HepG2 (cell line): ENCODE data around the gene KCNAB1. TPM values are rescaled to one million over a fixed set of nuclear protein-coding genes. Genes with fewer than 3 reads are reported as not detected.

Experiments used
- ATAC-seq: fragments of 200-7000 bp; cut with Tn5 transposase; 3 replicates; pipeline ENCODE4 v1.9.1; 2020; ENCODE audit warnings: mild to moderate bottlenecking, moderate library complexity
- BruUV-seq: library from RNA; stranded (reverse); fragments of 400-500 nt; replicated peaks from 2 replicates; lab custom pipeline; 2021; lab: Mats Ljungman, UMichigan
- CTCF ChIA-PET: fragments of 300-600 bp; formaldehyde crosslinking; extraction: SDS; loops from one replicate; lab custom pipeline; 2021; ENCODE audit warnings: low total read pairs, inconsistent platforms, low intra/inter-chr PET ratio; lab: Yijun Ruan, JAX
- POLR2A ChIA-PET: fragments of 350-600 bp; sonication (Branson Sonifier 250); formaldehyde crosslinking; loops from one replicate; lab custom pipeline; 2020; ENCODE audit warnings: antibody characterized with exemption, inconsistent platforms; lab: Yijun Ruan, JAX
- DNase-seq: peaks from one replicate; pipeline ENCODE4 v3.0.0-alpha.2; 2015; ENCODE audit warnings: low spot score
- FAIRE-seq: peaks from 3 replicates; lab custom pipeline; 2011; peaks lifted over from hg19 to GRCh38; lab: Jason Lieb, UNC
- H2AFZ ChIP-seq: one replicate; pipeline ENCODE4 v1.6.1; 2011; ENCODE audit warnings: low read length, inconsistent platforms
- H3K27ac ChIP-seq: fragments of 300-600 bp; 3 replicates; pipeline ENCODE4 v1.8.0; 2011; ENCODE audit warnings: mixed run types, mild to moderate bottlenecking, mixed read lengths, low read length, inconsistent platforms; ENCODE audit not compliant: insufficient read depth; ENCODE audit errors: extremely low read length
- H3K27me3 ChIP-seq, 2 experiments: fragments of 200-600 bp in 1 of 2; 2 replicates in 1 of 2; 3 replicates in 1 of 2; pipeline versions ENCODE4 v1.6.0 to v1.8.0; 2011; ENCODE audit warnings: low read length in 2 of 2, mild to moderate bottlenecking in 2 of 2, moderate library complexity in 2 of 2, inconsistent platforms in 1 of 2; ENCODE audit not compliant: insufficient read depth in 2 of 2, control insufficient read depth in 1 of 2
- H3K36me3 ChIP-seq, 2 experiments: fragments of 200-600 bp in 1 of 2; replicated peaks in 1 of 2; 2 replicates in 1 of 2; 3 replicates in 1 of 2; pipeline versions ENCODE4 v1.5.1 to v1.8.0; 2011; ENCODE audit warnings: low read length in 2 of 2, inconsistent platforms in 1 of 2; ENCODE audit not compliant: insufficient read depth in 2 of 2, control insufficient read depth in 1 of 2
- H3K4me1 ChIP-seq: 2 replicates; pipeline ENCODE4 v1.5.1; 2012; ENCODE audit warnings: low read length, inconsistent platforms; ENCODE audit not compliant: insufficient read depth
- H3K4me2 ChIP-seq: 2 replicates; pipeline ENCODE4 v1.6.0; 2011; ENCODE audit warnings: low read depth, low read length, inconsistent platforms
- H3K4me3 ChIP-seq, 3 experiments: fragments of 200-600 bp in 1 of 3; sonication (generic), shearing (Covaris generic) in 1 of 3; replicated peaks in 1 of 3; 2 replicates each; pipeline ENCODE4 v1.5.1; 2011 to 2016; ENCODE audit warnings: low read length in 3 of 3, inconsistent platforms in 2 of 3, low read depth in 2 of 3, mild to moderate bottlenecking in 2 of 3, control low read depth in 1 of 3, mixed read lengths in 1 of 3; ENCODE audit not compliant: insufficient read depth in 1 of 3
- H3K79me2 ChIP-seq: one replicate; pipeline ENCODE4 v1.6.1; 2011; ENCODE audit warnings: low read length, inconsistent platforms; ENCODE audit not compliant: insufficient read depth
- H3K9ac ChIP-seq: 2 replicates; pipeline ENCODE4 v1.6.0; 2011; ENCODE audit warnings: mild to moderate bottlenecking, low read depth, low read length, inconsistent platforms; ENCODE audit not compliant: insufficient read depth
- H3K9me3 ChIP-seq: 2 replicates; pipeline ENCODE4 v1.5.1; 2012; ENCODE audit warnings: mild to moderate bottlenecking, low read length
- H4K20me1 ChIP-seq: 2 replicates; pipeline ENCODE4 v1.6.0; 2011; ENCODE audit warnings: inconsistent platforms, mild to moderate bottlenecking, low read length, moderate library complexity; ENCODE audit not compliant: insufficient read depth
- KLF9 ChIP-seq: IDR thresholded peaks from 2 replicates; pipeline ENCODE4 v1.6.1; 2016; ENCODE audit warnings: low read depth
- MATR3 ChIP-seq: sonication (generic); formaldehyde crosslinking; IDR thresholded peaks from 2 replicates; pipeline ENCODE4 v1.4.0; 2020; ENCODE audit warnings: missing genetic modification reagents
- U2AF1 ChIP-seq: fragments of 200-400 bp; formaldehyde crosslinking; optimal IDR thresholded peaks from 2 replicates; pipeline ENCODE3; 2017; ENCODE audit warnings: mild to moderate bottlenecking, low read depth, low read length
- ZNF317 ChIP-seq: sonication (generic); formaldehyde crosslinking; IDR thresholded peaks from 2 replicates; pipeline ENCODE4 v1.5.0; 2020; ENCODE audit warnings: mild to moderate bottlenecking, missing genetic modification reagents
- ZNF670 ChIP-seq: sonication (generic); formaldehyde crosslinking; IDR thresholded peaks from 2 replicates; pipeline ENCODE4 v1.8.0; 2022; ENCODE audit warnings: mild to moderate bottlenecking, missing genetic modification reagents, borderline replicate concordance
- WGBS: methylation state at CpG from one replicate; pipeline ENCODE4 v1.1.6; 2017; ENCODE audit warnings: low lambda C conversion rate; 5-methylcytosine and 5-hydroxymethylcytosine counted together
- in situ Hi-C: cut with HindIII; loops from 2 replicates; pipeline ENCODE4 v1.10.0; 2017; ENCODE audit warnings: low pct_unique_long_range_greater_than_20kb; ENCODE audit not compliant: extremely low pct_ligation_motif_present
- intact Hi-C: fragments of 100-400 bp; cut with micrococcal nuclease; formaldehyde crosslinking; loops from one replicate; pipeline ENCODE4 v1.10.0; 2022; ENCODE audit not compliant: unreplicated experiment
- polyA plus RNA-seq, 8 experiments: library from polyadenylated mRNA; depleted of rRNA in 3 of 8; stranded (reverse) in 7 of 8; unstranded in 1 of 8; fragments of >200 nt; fragmentation: Illumina TruSeq in 4 of 8; extraction: Trizol in 4 of 8; gene quantifications; 2 replicates each; pipeline versions ENCODE4 v1.2.1 to v1.2.3, GENCODE V29; 2011 to 2016; ENCODE audit warnings: low read depth in 4 of 8, missing spikeins in 1 of 8, mixed read lengths in 1 of 8; ENCODE audit not compliant: insufficient read depth in 1 of 8
- total RNA-seq, 5 experiments: library from RNA; depleted of rRNA; stranded (reverse); fragments of >200 nt; fragmentation: Illumina TruSeq; extraction: Trizol; gene quantifications; 2 replicates each; pipeline ENCODE4 v1.2.3, GENCODE V29; 2016; ENCODE audit warnings: low read depth in 1 of 5
- TF ChIP-seq, protein P1 (sequence below), 2 experiments: sonication (generic) in 1 of 2; formaldehyde crosslinking in 1 of 2; IDR thresholded peaks; 2 replicates each; pipeline versions ENCODE4 v1.6.1 to v1.9.0; 2014 to 2022; ENCODE audit warnings: antibody characterized with exemption in 1 of 2, borderline replicate concordance in 1 of 2, inconsistent platforms in 1 of 2, low read depth in 1 of 2, missing genetic modification reagents in 1 of 2
- TF ChIP-seq, protein P2 (sequence below), 2 experiments: sonication (generic) in 1 of 2; formaldehyde crosslinking in 1 of 2; IDR thresholded peaks; 2 replicates each; pipeline versions ENCODE4 v1.4.0 to v1.6.1; 2018 to 2020; ENCODE audit warnings: missing genetic modification reagents in 2 of 2, borderline replicate concordance in 1 of 2, low read depth in 1 of 2, mild to moderate bottlenecking in 1 of 2, missing biosample characterization in 1 of 2
- TF ChIP-seq, protein P3 (sequence below): sonication (generic); formaldehyde crosslinking; IDR thresholded peaks from 2 replicates; pipeline ENCODE4 v1.4.0; 2020; ENCODE audit warnings: missing genetic modification reagents

The KCNAB1 gene
- total and polyA plus RNA-seq, 2 of the 13 experiments (the other 11 are each of a cell fraction or from before 2014, with no cell fraction given) = not detected

GRCh38 chr3:156493887-156494286 lies 373.5 kb downstream of the KCNAB1 start:
- no TSS peak for BruUV-seq
- CTCF ChIA-PET = no interaction called here

GRCh38 chr3:156495816-156496215 lies 375.4 kb downstream of the KCNAB1 start:
- ChIA-PET POLR2A (no interaction called here), CTCF (no interaction called here)
- Histone ChIP-seq H2AFZ (no peak overlapping the region), H3K27me3 (no peaks in the 10 kb centered on the region), H3K36me3 (no peaks in the 10 kb centered on the region), H3K9me3 (peaks cover 9% of the 10 kb centered on the region; the same call in 1 of the 2 replicates), H3K4me2 (no peak overlapping the region), H3K4me1 (no peaks in the 10 kb centered on the region), H3K9ac (no peak overlapping the region), H3K27ac (no peak overlapping the region), H3K4me3 (no peak overlapping the region), H3K79me2 (no peaks in the 10 kb centered on the region), H4K20me1 (no peaks in the 10 kb centered on the region)
- no TSS peak for BruUV-seq
- no peak for ATAC-seq
- no peak for FAIRE-seq
- in situ Hi-C loops = no loop called here
- DNase-seq = no peak
- WGBS = 92% methylated on average over 1 of the region's 1 CpG
- intact Hi-C loops = no loop called here
- TF ChIP-seq ZNF670 (CRISPR knock-in tag) (no peak), KLF9 (CRISPR knock-in tag) (no peak), ZNF317 (CRISPR knock-in tag) (no peak)
- TF ChIP-seq, protein P1, sequence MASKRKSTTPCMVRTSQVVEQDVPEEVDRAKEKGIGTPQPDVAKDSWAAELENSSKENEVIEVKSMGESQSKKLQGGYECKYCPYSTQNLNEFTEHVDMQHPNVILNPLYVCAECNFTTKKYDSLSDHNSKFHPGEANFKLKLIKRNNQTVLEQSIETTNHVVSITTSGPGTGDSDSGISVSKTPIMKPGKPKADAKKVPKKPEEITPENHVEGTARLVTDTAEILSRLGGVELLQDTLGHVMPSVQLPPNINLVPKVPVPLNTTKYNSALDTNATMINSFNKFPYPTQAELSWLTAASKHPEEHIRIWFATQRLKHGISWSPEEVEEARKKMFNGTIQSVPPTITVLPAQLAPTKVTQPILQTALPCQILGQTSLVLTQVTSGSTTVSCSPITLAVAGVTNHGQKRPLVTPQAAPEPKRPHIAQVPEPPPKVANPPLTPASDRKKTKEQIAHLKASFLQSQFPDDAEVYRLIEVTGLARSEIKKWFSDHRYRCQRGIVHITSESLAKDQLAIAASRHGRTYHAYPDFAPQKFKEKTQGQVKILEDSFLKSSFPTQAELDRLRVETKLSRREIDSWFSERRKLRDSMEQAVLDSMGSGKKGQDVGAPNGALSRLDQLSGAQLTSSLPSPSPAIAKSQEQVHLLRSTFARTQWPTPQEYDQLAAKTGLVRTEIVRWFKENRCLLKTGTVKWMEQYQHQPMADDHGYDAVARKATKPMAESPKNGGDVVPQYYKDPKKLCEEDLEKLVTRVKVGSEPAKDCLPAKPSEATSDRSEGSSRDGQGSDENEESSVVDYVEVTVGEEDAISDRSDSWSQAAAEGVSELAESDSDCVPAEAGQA (IDR thresholded peaks at IDR 0.05; ENCODE audit: low read depth) = no peak
- TF ChIP-seq, protein P1 (CRISPR knock-in tag; IDR thresholded peaks at IDR 0.05; ENCODE audit: borderline replicate concordance) = no peak

More at GRCh38 chr3:156493887-156494286, 373.5 kb downstream of the KCNAB1 start:
- Histone ChIP-seq H3K4me1 (no peaks in the 10 kb centered on the region), H3K79me2 (no peaks in the 10 kb centered on the region), H3K9me3 (peaks cover 9% of the 10 kb centered on the region; the same call in 1 of the 2 replicates), H3K27me3 (no peaks in the 10 kb centered on the region), H3K4me3 (no peak overlapping the region), H2AFZ (no peak overlapping the region), H3K4me2 (no peak overlapping the region), H3K27ac (no peak overlapping the region), H4K20me1 (no peaks in the 10 kb centered on the region), H3K36me3 (no peaks in the 10 kb centered on the region), H3K9ac (no peak overlapping the region)
- WGBS = 13% methylated on average over 3 of the region's 3 CpGs
- ATAC-seq (no peak), FAIRE-seq (no peak), DNase-seq (no peak)
- TF ChIP-seq U2AF1 = no peak
- TF ChIP-seq MATR3 (CRISPR knock-in tag) = no peak
- TF ChIP-seq, protein P2, sequence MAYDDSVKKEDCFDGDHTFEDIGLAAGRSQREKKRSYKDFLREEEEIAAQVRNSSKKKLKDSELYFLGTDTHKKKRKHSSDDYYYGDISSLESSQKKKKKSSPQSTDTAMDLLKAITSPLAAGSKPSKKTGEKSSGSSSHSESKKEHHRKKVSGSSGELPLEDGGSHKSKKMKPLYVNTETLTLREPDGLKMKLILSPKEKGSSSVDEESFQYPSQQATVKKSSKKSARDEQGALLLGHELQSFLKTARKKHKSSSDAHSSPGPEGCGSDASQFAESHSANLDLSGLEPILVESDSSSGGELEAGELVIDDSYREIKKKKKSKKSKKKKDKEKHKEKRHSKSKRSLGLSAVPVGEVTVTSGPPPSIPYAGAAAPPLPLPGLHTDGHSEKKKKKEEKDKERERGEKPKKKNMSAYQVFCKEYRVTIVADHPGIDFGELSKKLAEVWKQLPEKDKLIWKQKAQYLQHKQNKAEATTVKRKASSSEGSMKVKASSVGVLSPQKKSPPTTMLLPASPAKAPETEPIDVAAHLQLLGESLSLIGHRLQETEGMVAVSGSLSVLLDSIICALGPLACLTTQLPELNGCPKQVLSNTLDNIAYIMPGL (CRISPR knock-in tag; IDR thresholded peaks at IDR 0.05; ENCODE audit: borderline replicate concordance in 1 of 2, low read depth in 1 of 2) = no peak
- TF ChIP-seq, protein P3, sequence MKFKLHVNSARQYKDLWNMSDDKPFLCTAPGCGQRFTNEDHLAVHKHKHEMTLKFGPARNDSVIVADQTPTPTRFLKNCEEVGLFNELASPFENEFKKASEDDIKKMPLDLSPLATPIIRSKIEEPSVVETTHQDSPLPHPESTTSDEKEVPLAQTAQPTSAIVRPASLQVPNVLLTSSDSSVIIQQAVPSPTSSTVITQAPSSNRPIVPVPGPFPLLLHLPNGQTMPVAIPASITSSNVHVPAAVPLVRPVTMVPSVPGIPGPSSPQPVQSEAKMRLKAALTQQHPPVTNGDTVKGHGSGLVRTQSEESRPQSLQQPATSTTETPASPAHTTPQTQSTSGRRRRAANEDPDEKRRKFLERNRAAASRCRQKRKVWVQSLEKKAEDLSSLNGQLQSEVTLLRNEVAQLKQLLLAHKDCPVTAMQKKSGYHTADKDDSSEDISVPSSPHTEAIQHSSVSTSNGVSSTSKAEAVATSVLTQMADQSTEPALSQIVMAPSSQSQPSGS = no peak
- intact Hi-C loops = no loop called here
- POLR2A ChIA-PET = no interaction called here
- in situ Hi-C loops = no loop called here
